BJ (cell line): ENCODE data around the gene TMEM150B. TPM values are rescaled to one million over a fixed set of nuclear protein-coding genes. Genes with fewer than 3 reads are reported as not detected.

Experiments
- CTCF ChIA-PET: fragments of 350-600 bp; formaldehyde crosslinking; extraction: SDS; loops from one replicate; lab custom pipeline; 2021; ENCODE audit warnings: antibody characterized with exemption, inconsistent platforms; lab: Yijun Ruan, JAX
- POLR2A ChIA-PET: fragments of 300-600 bp; sonication (Branson Sonifier 250); formaldehyde crosslinking; extraction: SDS; loops from one replicate; lab custom pipeline; 2021; ENCODE audit warnings: antibody characterized with exemption; lab: Charles Lee
- DNase-seq: peaks from one replicate; pipeline ENCODE4 v3.0.0-alpha.2; 2011; ENCODE audit warnings: low read depth
- H3K27me3 ChIP-seq: 2 replicates; pipeline ENCODE4 v1.6.0; 2011; ENCODE audit warnings: low read length; ENCODE audit not compliant: control insufficient read depth, insufficient read depth
- H3K36me3 ChIP-seq: 2 replicates; pipeline ENCODE4 v1.5.1; 2011; ENCODE audit warnings: low read length; ENCODE audit not compliant: control insufficient read depth, insufficient read depth
- H3K4me3 ChIP-seq: 2 replicates; pipeline ENCODE4 v1.5.1; 2011; ENCODE audit warnings: low read depth, mild to moderate bottlenecking, control low read depth, low read length
- CTCF ChIP-seq: IDR thresholded peaks from 2 replicates; pipeline ENCODE4 v1.5.1; 2011; ENCODE audit warnings: low read depth, mild to moderate bottlenecking, control low read depth, inconsistent platforms, low read length, moderate library complexity; ENCODE audit not compliant: insufficient read depth
- polyA plus RNA-seq: library from polyadenylated mRNA; depleted of rRNA; stranded (reverse); fragments of >200 nt; gene quantifications from 2 replicates; pipeline ENCODE4 v1.2.3, GENCODE V29; 2011

Gene TMEM150B
- polyA plus RNA-seq, 1 experiment = not detected

GRCh38 chr19:55360902-55361301 is 35.8 kb upstream of the TMEM150B start:
- DNase-seq = no peak
- CTCF ChIA-PET = interaction anchor here (1.7 kb wide), 1 partner anchor 11 kb away, joined by 3 read pairs; no protein-coding TSS in a partner anchor
- POLR2A ChIA-PET = no interaction called here
- no peak overlapping the region for H3K4me3 ChIP-seq
- TF ChIP-seq CTCF = no peak
- peaks cover 5% of the 10 kb centered on the region for H3K27me3 ChIP-seq
- H3K36me3 ChIP-seq = no peaks in the 10 kb centered on the region; the same call in 1 of the 2 replicates

- H3K27me3 ChIP-seq = peaks cover 14% of the 10 kb centered on the region
- H3K36me3 ChIP-seq = no peaks in the 10 kb centered on the region
- DNase-seq = no peak
- no peak for TF ChIP-seq CTCF
- ChIA-PET CTCF (interaction anchor here (1.7 kb wide), 1 partner anchor 9 kb away, joined by 3 read pairs; no protein-coding TSS in a partner anchor), POLR2A (no interaction called here)
- H3K4me3 ChIP-seq = no peak overlapping the region
Observed at GRCh38 chr19:55358943-55359908, 34.1 kb upstream of the TMEM150B start.

GRCh38 chr19:55358493-55358892 is 33.4 kb upstream of the TMEM150B start:
- peaks cover 16% of the 10 kb centered on the region for H3K27me3 ChIP-seq
- no peak overlapping the region for H3K4me3 ChIP-seq
- ChIA-PET CTCF (no interaction called here), POLR2A (no interaction called here)
- H3K36me3 ChIP-seq = no peaks in the 10 kb centered on the region
- TF ChIP-seq CTCF = no peak
- no peak for DNase-seq

GRCh38 chr19:55355213-55355821 is 30.2 kb upstream of the TMEM150B start:
- CTCF ChIA-PET = interaction anchor here (0.8 to 1.0 kb wide), 2 partner anchors 12 to 13 kb away, joined by 3 read pairs; no protein-coding TSS in a partner anchor
- POLR2A ChIA-PET = no interaction called here
- Histone ChIP-seq H3K4me3 (no peak overlapping the region), H3K36me3 (no peaks in the 10 kb centered on the region), H3K27me3 (peaks cover 26% of the 10 kb centered on the region)
- no peak for TF ChIP-seq CTCF
- DNase-seq = no peak

- no peaks in the 10 kb centered on the region for H3K36me3 ChIP-seq
- peak within 1 kb of the TSS; percentile 54 for H3K4me3 ChIP-seq
- ChIA-PET CTCF (interaction anchor here (0.8 to 1.0 kb wide), 2 partner anchors 11 to 14 kb away, joined by 3 read pairs; no protein-coding TSS in a partner anchor), POLR2A (no interaction called here)
- no peak for TF ChIP-seq CTCF
- DNase-seq = no peak
- H3K27me3 ChIP-seq = peaks cover 26% of the 10 kb centered on the region
Observed at GRCh38 chr19:55354698-55355212, 29.6 kb upstream of the TMEM150B start, which contains the start of gene COX6B2. Gene COX6B2, minus strand, starts transcription at chr19:55354719. Its CDS starts 198 bp downstream, at chr19:55354521.
